ENCODE results near the gene ALDH4A1.
"Not testable (repeated sequence)": the region's sequence is repeated elsewhere in the genome, so short reads cannot be mapped to it uniquely, and the experiment has no call there.

The ALDH4A1 gene

GRCh38 chr1:18879215-18879790 lies 23.1 kb downstream of the ALDH4A1 start:
- DNase-seq (ENCODE audit: low read depth in 2 of 3, low spot score in 2 of 3), result no peak

GRCh38 chr1:18878538-18879214 lies 23.7 kb downstream of the ALDH4A1 start:
- DNase-seq (ENCODE audit: low read depth in 2 of 3, low spot score in 2 of 3), result no peak

DNA sequence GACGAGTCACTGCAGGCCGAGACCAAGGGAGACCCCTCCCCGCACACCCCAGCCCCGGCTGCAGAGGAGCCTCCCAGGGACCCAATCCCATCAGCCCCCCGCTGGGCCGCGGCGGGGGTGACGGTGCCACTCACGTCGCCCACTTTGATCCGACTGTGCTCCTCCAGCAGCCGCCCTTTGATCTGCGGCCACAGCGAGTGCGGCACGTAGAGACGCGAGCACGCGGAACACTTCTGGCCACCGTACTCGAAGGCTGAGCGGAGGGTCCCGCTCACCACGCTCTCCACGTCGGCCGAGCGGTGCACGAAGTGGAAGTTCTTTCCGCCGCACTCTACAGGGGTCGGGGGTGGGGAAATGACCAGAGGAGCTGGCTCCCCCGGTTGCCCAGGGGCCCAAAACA lies 25.1 kb downstream of the ALDH4A1 start:
- DNase-seq (ENCODE audit: low read depth in 2 of 3, low spot score in 2 of 3), result no peak

GRCh38 chr1:18876210-18876609 lies 26.1 kb downstream of the ALDH4A1 start:
- DNase-seq (ENCODE audit: low read depth in 2 of 3, low spot score in 2 of 3), result no peak

DNA sequence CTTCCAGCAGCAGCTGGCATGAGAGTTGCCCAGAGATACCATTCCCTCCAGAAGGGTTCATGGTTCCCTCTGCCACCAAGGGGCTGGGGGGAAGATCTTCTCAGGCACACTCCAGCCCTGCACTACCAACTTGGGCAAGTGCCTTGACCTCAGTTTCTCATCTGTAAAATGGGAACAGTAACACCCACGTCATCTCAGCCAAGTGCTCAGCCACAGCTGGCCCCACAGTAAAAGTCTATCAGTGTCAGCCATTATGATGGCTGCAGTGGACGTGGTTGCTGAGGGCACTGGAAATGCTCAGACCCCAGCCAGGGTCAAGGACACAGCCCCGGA lies 26.6 kb downstream of the ALDH4A1 start:
- no peak for DNase-seq (ENCODE audit: low read depth in 2 of 3, low spot score in 2 of 3)

DNA sequence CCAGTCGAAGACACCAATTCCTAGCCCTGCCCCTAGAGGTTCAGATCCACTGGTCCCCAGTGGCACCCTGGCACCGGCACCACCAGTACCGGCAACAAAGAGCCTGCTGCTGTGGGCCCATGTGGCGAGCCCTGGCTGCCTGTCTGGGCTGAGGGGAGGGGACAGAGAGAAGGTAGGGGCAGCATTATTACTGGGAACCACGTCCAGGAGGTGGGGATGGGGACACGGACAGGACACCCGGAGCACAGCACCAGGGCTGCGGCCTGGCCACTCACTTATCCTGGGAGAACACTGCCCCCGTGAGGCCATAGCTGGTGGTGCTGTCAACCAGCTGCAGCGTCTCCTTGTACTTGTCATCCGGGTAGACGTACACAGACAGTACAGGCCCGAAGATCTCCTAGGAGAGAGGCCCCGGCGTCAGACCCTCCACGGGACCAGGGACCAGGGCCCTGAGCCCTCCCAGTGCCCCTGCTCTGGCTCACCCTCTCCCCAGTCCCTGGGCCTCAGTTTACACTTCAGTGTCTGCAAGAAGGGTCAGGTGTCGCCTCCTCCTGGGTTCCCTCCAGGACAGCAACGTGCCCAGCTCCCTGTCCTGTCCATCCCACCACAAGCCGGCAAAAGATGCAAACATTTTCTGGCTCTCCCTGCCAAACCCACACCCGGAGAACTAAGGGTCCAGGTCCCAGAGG lies 27.1 kb downstream of the ALDH4A1 start:
- peak; percentile 39 to 63 (median 55) for DNase-seq (ENCODE audit: low read depth in 2 of 3, low spot score in 2 of 3)

DNA sequence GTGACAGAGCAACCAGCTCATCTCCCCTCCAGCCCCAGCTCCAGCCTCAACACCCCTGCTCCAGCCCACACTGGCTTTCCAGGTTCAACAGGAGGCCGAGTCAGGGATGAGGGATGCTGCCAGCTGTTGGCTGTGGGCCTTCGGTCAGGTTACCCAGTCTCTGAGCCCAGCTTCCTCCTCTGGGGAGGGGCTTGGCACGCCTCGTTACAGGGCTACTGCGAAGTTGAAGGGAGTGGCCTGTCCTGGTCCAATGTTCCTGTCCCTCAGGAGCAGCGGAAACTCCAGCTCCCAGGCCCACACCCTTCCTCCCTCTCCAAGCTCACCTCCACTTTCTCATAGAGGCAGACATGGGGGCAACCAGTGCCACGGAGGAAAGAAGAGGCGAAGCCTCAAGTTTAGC lies 27.8 kb downstream of the ALDH4A1 start:
- no peak for DNase-seq (ENCODE audit: low read depth in 2 of 3, low spot score in 2 of 3)

DNA sequence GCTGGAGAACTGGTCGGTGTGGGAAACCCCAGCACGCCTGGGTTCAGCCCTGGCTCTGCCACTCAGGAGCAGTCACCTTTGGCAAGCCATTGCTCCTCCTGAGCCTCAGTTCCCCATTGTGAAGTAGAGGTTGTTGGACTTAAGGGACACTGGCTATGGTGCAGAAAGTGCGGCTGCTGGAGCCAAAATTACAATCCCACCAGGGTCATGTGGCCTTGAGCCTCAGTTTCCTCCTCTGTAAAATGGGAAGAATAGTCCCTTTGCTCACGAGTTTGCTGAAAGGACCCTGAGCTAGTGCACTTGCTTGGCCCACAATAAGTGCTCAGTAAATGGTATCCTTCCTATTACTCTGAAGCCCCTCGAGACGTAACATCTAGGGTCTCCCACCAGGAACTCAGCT lies 28.3 kb downstream of the ALDH4A1 start:
- no peak for DNase-seq (ENCODE audit: low read depth in 2 of 3, low spot score in 2 of 3)

DNA sequence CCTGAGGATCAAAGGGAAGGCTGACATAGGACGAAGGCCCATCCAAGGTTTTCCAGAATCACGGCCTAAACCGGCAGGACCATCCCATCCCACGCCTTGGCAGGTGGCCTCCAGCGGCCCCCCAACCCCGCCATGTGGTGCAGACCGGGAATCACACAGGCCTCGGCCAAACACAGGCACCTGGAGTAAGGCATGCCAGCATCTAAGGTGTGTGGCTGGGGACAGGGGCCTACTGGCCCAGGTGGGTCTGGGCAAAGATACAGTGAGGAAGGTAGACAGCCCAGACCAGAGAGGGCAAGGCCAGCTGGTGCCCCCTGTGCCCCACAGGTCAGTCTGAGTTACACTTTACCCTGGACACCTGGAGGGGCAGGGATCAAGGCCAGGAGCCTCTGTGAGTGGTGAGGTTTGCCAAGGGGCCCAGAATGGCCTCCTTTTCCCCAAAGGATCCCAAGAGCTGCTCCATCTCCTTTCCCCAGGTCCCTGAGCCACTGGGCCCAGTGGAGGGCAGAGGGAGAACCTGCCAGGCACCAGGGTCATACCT lies 30.2 kb downstream of the ALDH4A1 start:
- no peak for DNase-seq (ENCODE audit: low read depth in 2 of 3, low spot score in 2 of 3)

DNA sequence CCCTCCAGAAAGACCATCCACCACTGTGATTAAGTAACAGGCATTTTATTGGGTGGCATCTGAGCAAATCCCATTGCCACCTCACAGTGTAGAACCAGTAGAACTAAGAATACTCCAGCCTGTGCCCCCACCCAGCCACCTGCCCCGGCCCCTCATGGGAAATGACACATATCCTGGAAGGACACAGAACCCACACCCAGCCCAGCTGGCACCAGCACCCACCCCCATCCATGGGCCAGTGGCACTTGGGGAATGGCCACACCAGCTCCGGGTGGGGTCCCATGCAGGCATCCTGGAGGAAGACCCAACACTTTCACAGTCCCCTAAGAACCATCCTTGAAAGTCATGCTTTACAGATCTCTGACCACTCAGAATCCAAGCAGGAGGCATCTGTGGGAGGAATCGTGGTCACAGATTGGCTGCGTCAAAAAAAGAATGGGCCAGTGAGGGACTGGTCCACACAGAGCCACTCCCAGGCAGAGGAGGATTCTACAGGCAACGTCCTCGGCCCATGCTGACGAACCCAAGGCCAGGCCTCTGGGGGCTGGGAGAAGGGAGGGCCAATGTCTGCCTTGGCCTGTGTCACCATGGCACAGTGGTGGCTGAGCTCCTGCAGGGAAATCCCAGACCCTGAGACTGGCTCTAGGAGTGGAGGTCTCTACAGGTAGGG lies 30.8 kb downstream of the ALDH4A1 start:
- no peak for DNase-seq (ENCODE audit: low read depth in 2 of 3, low spot score in 2 of 3)

DNA sequence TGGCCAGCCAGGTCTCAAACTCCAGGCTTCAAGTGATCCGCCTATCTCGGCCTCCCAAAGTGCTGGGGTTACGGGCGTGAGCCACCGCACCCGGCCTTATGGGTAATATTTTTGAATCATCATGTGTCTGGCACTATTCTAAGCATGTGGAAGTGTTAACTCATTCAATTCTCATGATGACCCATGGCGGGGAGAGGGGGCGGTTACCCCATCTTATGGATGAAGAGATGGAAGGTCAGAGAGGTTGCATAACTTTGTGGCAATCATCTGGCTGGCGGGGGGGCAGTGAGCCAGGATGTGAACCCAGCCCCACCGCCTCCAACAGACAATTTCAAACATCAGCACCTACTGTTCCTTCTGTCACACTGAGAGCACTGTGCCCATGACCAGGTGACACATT lies 31.4 kb downstream of the ALDH4A1 start:
- DNase-seq (ENCODE audit: low read depth in 2 of 3, low spot score in 2 of 3), result no peak

DNA sequence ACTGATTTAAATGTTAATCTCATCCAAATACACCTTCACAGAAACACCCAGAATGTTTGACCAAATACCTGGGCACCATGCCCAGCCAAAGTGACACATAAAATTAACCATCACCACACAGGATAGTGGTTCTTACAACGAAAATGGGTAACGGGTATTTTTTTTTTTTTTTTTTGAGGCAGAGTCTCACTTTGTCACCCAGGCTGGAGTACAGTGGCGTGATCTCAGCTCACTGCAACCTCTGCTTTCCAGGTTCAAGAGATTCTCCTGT lies 31.8 kb downstream of the ALDH4A1 start:
- not testable (repeated sequence) for DNase-seq (ENCODE audit: low read depth in 2 of 3, low spot score in 2 of 3)

- no peak for DNase-seq (ENCODE audit: low read depth in 2 of 3, low spot score in 2 of 3)
Observed at GRCh38 chr1:18869847-18870594, 32.3 kb downstream of the ALDH4A1 start.

DNA sequence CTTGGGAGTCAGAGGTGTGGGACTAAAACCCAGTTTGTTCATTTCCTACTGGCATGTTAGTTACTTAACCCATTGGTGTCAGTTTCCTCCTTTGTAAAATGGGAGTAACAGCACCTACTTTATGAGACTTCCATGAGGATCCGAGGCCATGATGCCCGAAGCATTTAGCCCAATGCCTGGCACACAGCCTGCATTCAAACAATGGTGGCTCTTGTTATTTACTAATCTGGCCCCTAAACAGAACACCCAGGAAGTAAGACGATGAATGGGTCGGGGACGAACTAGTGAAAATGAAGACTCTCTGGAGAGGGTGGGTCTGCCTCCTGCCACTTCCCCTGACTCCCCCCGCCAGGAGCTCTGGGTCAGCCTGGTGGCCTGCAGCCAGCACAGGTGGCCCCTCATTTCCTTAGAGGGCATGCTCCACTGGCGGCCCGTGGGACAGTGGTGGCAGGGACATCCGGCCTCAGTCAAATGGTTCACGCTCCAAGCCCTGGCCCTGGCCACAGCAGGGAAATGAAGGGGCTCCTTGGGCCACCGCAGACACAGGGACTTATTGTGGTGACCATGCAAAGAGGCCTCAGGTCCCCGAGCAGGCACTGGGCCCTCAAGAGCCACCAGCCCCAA lies 33.4 kb downstream of the ALDH4A1 start:
- DNase-seq (ENCODE audit: low read depth in 2 of 3, low spot score in 2 of 3), result no peak

DNA sequence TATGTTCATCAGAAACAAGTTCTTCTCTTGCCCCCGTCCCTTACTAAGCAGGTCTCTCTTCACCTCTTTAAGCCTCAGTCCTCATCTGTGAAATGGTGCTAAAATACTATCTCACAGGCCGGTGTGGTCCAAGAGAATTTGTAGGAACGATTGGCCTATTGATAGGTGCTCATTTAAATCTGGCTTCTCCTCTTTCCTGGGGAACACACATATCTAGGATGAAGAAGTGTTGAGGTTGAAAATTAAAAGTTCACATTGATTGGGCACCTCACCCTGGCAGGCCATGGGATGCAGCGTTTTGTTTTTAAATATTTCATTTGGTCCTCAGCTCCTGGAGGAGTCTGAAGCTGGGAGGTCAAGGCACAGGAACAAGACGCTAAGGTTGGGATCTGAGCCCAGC lies 34.0 kb downstream of the ALDH4A1 start:
- no peak for DNase-seq (ENCODE audit: low read depth in 2 of 3, low spot score in 2 of 3)

GRCh38 chr1:18866846-18867245 lies 35.5 kb downstream of the ALDH4A1 start:
- DNase-seq (ENCODE audit: low read depth in 2 of 3, low spot score in 2 of 3), result no peak

DNA sequence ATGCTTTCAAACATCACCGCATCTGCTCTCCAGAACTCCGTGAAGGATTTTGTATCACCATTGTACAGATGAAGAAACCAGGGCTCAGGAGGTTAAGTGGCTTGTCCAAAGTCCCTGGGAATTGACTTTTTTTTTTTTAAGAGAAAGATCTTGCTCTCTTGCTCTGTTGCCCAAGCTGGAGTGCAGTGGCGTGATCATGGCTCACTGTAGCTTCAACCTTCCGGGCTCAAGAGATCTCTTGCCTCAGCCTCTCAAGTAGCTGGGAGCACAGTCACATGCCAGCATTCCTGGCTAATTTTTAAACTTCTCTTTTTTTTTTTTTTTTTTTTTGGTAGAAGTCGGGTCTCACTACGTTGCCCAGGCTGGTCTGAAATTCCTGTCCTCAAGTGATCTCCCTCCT lies 36.0 kb downstream of the ALDH4A1 start:
- DNase-seq (ENCODE audit: low read depth in 2 of 3, low spot score in 2 of 3), result no peak

DNA sequence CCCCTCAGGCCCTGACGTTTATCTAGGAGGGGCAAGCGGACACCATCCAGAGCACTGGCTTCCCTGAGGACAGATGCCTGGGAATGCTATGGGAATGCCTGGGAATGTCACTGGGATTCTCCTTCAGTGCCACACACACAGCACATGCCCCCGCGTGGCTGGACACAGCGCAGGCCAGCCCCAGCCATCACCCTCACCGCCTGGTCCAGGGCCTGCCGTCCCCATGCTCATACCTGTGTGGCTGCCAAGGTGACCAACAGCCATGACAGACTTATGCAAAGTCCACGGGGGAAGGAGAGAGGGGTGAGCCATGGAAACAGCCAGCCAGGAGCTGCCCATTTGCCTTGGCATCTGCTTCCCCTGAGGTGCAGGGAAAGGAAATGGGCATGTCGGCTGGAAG lies 37.2 kb downstream of the ALDH4A1 start:
- no peak for DNase-seq (ENCODE audit: low read depth in 2 of 3, low spot score in 2 of 3)

- DNase-seq (ENCODE audit: low read depth in 2 of 3, low spot score in 2 of 3), result no peak
Observed at GRCh38 chr1:18861590-18861989, 40.8 kb downstream of the ALDH4A1 start.

GRCh38 chr1:18861082-18861481 lies 41.3 kb downstream of the ALDH4A1 start:
- no peak for DNase-seq (ENCODE audit: low read depth in 2 of 3, low spot score in 2 of 3)

GRCh38 chr1:18859560-18859959 lies 42.8 kb downstream of the ALDH4A1 start, which contains the start of gene TAS1R2:
Gene TAS1R2, minus strand, starts transcription at chr1:18859660. Its CDS starts 0 bp downstream, at chr1:18859660.
- no peak for DNase-seq (ENCODE audit: low read depth in 2 of 3, low spot score in 2 of 3)
